ENCODE data around the gene MELTF.
A peak's percentile ranks its signal among the peaks of the same experiment; 100 is the strongest.

MELTF gene

DNA sequence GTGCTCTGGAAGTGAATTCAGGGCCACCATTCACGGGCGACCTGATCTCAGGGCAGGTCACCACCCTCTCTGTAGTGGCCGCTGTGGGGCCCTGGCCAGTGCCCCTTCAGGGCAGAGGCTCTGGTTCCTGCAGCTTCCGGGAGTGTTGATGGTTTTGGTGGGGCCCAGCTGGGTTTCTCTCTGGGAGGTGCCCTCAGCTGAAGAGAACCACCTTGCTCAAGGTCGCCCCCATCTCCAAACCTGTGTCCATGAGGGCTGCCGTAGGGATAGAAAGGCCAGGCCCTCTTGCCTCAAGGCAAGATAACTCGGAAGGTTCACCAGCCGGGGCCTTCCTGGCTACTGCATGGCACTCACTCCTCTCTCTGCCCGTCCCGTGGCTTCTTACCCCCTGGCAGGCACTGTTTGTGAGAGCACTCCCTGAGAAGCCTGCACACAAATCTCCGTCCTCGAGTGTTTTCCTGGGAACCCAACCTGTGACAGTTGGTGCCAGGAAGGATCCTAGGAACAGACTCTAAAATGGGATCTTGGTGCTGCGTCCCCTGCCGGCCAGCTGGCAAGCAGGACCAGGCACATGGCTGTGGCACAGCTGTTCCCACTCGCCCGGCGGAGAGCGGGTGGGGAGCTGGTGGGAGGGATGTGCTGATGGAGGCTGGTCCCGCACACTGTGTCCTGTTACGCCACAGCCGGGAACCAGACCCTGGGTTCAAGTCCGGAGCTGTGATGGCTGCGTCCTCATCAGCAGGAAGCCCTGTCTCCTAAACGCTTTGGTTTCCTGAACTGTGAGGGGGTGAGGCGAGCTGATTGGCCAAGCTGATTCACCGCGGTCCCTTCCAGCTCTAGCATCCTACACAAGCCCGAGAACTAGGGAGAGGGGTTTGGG lies 37.8 kb downstream of the MELTF start:
- no peak for DNase-seq

DNA sequence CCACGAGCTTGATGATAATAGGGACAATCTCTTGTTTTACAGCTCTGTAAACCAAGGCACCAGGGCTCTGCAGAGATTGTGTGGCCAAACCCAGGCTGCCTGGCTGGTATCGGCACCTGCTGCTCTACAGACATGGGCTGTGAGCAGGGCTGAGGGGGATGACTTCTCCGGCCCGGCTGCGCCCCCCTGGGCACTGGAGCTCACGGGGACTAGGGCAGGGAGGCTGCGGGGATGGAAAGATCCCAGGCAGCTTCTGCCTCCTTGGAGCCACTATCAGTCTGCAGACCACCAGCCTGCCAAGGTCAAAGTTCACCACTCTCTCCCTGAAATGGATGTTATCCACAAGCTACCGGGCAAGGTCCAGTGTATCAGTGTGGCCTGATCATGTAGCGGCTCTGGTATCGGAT lies 39.0 kb downstream of the MELTF start:
- DNase-seq = no peak

DNA sequence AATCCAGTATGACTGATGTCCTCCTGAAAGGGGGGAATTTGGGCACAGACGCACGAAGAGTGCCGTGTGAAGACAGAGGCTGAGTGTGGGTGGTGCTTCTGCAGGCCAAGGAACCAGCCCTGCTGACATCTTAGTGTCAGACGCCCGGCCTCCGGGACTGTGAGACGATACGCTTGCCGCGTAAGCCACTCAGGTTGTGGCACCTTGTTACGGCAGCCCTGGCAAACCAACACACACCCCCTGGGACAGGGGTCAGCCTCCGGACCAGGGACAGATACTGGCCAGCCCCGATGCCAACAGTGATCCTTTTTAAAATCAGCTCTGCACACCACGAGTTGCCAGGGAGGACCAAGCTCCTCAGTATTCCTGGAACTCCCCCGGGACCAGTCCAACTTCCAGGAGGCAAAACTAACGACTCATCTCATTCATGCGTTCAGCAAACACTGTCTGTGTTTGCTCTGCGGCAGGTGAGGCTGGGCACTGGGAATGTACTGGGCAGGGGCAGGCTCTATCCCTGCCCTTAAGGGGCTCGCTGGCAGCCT lies 39.8 kb downstream of the MELTF start:
- no peak for DNase-seq

DNA sequence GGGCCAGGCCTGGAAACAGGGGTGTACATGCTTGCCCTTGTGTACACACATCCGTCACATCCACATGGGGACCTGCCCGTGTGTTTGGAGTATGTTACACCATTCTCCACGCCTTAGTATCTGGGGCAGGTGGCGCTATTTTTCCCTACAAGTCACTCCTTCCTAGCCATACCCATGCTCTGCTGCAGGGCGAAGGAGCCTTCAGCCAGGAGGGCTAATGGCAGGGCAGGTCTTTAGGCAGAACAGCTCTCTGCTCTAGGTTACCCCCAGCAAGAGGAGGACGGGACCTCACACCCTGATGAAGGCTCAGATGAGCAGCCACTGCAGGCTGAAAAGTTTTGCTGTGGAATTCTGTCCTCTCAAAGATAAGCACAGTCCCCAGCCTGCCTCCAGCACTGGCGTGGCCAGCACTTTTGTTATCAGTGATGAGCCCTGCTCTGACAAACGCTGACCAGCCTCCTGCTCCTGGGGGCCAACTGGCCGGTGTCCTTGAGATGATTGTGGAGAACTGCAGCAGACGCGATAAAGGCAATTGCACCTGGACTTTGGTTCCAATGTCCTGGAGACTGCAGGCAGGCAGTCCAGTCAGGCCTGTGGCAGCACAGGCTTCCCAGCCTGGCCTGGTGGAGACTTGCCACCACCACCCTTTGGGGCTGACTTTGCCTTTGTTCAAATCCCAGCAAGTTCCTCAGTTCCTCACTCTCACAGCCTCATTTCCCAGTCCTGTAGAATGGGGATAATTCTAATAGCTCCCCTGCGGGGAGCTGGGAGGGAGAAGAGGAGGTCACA lies 41.2 kb downstream of the MELTF start:
- DNase-seq = no peak

- DNase-seq = no peak
Observed at GRCh38 chr3:196987022-196987421, 42.6 kb downstream of the MELTF start.

GRCh38 chr3:196985954-196986885 lies 43.4 kb downstream of the MELTF start:
- no peak for DNase-seq

GRCh38 chr3:196985298-196985697 lies 44.3 kb downstream of the MELTF start:
- DNase-seq = no peak

DNA sequence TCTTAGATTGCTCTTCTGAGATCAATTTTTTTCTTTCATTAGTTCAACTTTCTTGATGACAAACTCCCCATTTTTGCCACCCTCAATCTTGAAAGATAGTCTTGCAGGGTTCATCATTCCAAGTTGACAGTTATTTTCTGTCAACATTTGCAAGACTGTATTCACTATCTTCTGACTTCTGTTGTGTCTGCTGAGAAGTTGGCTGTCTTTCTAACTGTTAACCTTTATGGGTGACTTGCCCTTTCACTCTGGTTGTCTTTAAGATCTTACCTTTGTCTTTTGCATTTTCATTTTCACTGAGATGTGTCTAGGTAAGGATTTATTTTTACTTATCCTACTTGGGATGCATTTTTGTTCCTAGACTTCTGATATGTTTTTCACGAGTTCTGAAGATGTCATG lies 46.4 kb downstream of the MELTF start:
- no peak for DNase-seq

DNA sequence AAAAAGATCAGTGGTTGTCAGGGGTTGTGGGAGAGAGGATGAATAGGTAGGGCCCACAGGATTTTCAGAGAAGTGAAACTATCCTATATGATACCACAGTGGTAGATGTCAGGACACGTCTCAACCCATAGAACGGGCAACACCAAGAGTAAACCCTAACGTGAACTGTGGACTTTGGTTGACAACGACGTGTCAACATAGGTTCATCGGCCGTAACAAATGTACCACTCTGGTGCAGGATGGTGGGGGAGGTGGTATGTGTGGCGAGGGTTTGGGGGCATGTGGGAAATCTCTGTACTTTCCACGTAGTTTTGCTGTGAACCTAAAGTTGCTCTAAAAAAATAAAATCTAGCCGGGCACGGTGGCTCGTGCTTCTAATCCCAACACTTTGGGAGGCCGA lies 48.0 kb downstream of the MELTF start:
- DNase-seq = no peak

DNA sequence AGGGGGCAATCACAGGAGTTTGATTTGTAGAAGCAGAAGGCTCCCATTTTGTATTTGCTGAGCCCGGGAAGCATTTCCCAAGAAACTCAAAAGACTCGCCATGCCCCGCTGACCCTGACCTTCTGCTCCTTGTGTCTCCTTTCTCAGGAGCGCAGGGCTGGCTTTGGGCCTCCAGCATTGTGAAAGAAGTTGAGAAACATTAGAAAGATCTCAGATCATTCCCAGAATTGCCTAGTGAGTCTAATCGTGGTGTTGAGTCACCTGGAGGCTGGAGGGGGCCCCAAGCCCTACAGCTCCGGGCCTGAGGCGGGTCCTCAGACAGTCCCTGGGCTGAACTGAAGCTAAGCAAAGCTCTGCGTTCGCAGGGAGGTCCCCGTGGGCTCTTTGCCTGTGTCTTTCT lies 50.1 kb downstream of the MELTF start:
- no peak for DNase-seq

- DNase-seq = no peak
Observed at GRCh38 chr3:196976941-196977340, 52.7 kb downstream of the MELTF start.

DNA sequence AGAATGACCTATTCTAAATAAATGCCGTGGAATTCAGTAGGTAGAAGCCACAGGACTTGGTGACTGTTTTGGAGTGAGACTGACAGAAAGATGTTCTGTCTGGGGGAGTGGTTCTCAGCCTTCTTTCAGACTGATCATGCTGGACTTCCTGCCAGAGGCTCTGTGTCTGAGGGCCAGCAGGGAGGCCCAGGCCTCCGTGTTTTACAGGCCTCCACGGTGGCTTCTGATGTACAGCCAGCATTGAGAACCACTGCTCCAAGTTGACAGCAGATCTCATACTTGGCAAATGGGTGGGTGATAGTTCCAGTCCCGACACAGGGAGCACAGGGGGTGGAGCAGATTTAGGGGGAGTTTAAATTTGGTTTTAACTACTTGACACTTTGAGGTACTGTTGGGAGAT lies 54.3 kb downstream of the MELTF start:
- DNase-seq = no peak

DNA sequence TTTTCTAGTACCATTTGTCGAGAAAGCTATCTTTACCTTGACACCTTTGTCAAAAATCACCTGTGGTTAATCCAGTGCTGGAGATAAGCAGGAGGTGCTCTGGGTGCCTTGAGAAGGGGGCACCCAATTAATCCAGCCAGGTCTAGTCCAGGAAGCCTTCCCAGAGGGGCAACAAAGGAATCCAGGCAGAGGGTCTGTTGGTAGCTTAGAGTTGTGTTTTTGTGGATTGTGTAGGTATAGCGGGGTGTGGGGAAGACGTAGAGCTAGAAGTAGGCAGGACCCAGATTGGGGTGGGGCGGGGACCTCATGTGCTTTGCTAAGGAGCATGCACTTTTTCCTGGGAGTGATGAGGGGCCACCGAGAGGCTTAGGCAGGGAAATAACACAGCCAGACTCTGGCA lies 55.0 kb downstream of the MELTF start:
- DNase-seq = no peak

DNA sequence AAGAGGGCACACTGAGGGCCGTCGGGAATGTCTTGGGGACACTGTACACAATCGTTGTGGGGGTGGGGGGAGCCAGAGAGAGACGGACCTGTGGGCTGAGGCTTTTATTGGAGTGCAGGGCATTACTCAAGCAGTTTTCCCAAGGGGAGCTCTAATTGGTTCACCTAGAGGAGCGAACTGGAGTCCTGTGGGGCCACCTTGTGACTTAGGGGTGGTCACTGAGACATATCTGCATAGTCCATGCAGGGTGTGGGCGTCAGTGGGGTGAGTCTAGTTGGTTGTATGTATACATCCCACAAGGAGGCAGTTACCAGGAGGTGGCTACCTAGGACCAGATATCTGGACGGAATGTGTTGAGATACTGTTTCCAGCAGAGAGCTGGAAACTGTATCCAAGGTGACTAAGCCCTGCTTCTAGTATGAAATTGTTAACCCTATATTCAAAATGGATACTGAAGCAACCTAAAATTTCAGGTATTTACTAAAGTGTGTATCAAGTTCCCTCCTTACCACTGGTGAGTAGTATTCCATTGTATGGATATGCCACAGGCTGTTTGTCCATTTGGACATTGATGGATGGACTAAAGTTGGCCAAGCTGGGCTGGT lies 58.4 kb downstream of the MELTF start:
- no peak for DNase-seq

DNA sequence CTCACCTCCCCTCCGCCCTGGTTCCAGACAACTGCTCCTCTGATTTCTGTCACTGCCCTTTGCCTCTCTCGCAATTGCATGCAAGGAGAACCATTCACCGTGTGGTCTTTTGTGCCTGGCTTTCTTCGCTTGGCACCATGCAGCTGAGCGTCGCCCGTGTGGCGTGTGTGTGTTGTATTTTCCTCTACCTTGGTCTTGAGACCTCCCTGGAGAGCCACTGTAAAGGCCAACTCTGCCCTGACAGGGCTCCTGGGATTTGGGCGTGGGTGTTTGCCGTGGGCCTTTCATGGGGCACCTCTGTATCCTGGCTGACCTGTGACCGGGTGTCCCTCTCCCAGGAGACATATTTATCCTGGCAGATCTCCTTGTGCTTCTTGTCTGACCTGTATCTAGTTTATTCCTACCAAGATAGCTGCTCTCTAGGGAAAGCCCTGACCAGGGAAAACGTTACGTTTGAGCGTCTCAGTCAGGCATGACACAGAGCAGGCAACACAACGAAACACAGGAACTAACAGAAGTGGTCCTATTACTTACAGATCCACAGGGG lies 59.0 kb downstream of the MELTF start:
- DNase-seq = no peak

GRCh38 chr3:196969660-196970546 lies 59.7 kb downstream of the MELTF start:
- DNase-seq = peak; percentile 58

GRCh38 chr3:196969134-196969659 lies 60.4 kb downstream of the MELTF start:
- DNase-seq = peak; percentile 11

DNA sequence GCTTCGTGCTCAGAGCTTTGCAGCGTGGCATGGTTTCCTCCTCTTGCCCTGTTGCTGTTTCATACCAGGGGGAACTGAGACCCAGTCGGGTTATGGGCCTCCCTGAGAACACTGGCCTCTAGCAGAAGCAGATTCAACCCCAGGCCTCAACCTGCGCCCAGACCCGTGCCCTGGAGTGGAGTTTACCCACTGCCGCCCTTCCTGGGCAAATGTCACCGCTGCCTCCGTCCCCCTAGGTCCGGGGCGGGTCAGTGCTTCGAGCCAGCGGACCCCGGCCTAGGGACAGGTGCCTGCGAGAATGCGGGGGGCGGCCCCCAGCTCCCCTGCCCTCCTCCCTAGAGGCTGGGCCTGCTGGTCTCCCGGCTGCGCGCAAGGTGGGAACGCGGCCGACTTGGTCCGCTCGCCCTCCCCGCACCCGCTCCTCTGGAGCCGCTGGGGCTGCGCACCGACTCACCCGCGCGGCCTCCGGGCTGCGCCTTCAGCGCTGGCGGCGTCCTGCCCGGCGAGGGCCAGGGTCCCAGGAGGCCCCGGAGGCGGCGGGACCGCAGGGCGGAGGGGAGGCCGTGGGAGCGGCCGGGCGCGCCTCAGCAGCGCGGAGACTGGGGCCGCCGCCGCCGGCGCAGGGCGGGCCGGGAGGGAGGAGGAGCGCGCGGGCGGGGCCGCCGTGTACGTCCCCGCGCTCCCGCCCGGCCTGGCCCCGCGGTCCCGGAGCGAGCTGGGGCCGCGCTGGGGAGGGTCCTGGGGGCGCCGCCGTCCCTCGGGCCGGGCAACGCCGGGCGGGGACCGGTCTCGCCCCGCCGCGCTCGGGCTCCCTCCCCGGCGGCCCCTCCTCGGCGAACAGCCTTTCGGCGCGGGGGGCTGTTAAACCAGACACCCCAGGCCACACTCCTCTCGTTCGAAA lies 61.1 kb downstream of the MELTF start, which contains the start of gene PIGZ:
PIGZ (minus strand) TSS at position 601 of the 901 bp plus-strand sequence. CDS start 16,802 bp downstream, outside the sequence.
- peak; percentile 29 for DNase-seq
